CD4-positive, alpha-beta T cell (primary cell): ENCODE data around the gene INA. TPM values are rescaled to one million over a fixed set of nuclear protein-coding genes. Genes with fewer than 3 reads are reported as not detected.
"Not testable (repeated sequence)": the region's sequence is repeated elsewhere in the genome, so short reads cannot be mapped to it uniquely, and the experiment has no call there.

Experiments
- ATAC-seq: fragments of 200-7000 bp; cut with Tn5 transposase; one replicate; pipeline ENCODE4 v1.10.0; 2022; ENCODE audit warnings: mild to moderate bottlenecking; ENCODE audit not compliant: poor library complexity
- CTCF ChIA-PET: fragments of 350-600 bp; sonication (Branson Sonifier 250); formaldehyde crosslinking; loops from one replicate; lab custom pipeline; 2021; ENCODE audit warnings: antibody characterized with exemption, inconsistent platforms; lab: Charles Lee
- POLR2A ChIA-PET: fragments of 350-600 bp; sonication (Branson Sonifier 250); formaldehyde crosslinking; loops from one replicate; lab custom pipeline; 2021; ENCODE audit warnings: antibody characterized with exemption, inconsistent platforms; lab: Charles Lee
- DNase-seq, 14 experiments: peaks; one replicate each; pipeline ENCODE4 v3.0.0-alpha.2; 2013 to 2020; ENCODE audit warnings: mixed read lengths in 2 of 14
- H3K27ac ChIP-seq, 2 donors: one replicate each; pipeline versions ENCODE4 v1.5.1 to v1.7.0; 2013; ENCODE audit warnings: low read length in 2 of 2, low read depth in 1 of 2, mild to moderate bottlenecking in 1 of 2
- H3K27me3 ChIP-seq, 2 experiments: 1 replicate in 1 of 2; 2 replicates in 1 of 2; pipeline versions ENCODE4 v1.6.1 to v1.7.0; 2013; ENCODE audit warnings: low read length in 2 of 2, control low read depth in 1 of 2, mild to moderate bottlenecking in 1 of 2, moderate library complexity in 1 of 2; ENCODE audit not compliant: insufficient read depth in 2 of 2, control insufficient read depth in 1 of 2
- H3K36me3 ChIP-seq: one replicate; pipeline ENCODE4 v1.6.1; 2013; ENCODE audit warnings: low read length, control low read depth; ENCODE audit not compliant: insufficient read depth
- H3K4me1 ChIP-seq: one replicate; pipeline ENCODE4 v1.6.1; 2013; ENCODE audit warnings: low read length, control low read depth; ENCODE audit not compliant: insufficient read depth
- H3K4me3 ChIP-seq: one replicate; pipeline ENCODE4 v1.5.1; 2013; ENCODE audit warnings: mild to moderate bottlenecking, low read length, moderate library complexity
- H3K9me3 ChIP-seq, 2 experiments: 1 replicate in 1 of 2; 2 replicates in 1 of 2; pipeline versions ENCODE4 v1.6.1 to v1.7.0; 2013; ENCODE audit warnings: low read length in 2 of 2, mild to moderate bottlenecking in 2 of 2, control low read depth in 1 of 2, moderate library complexity in 1 of 2; ENCODE audit not compliant: control insufficient read depth in 1 of 2, insufficient read depth in 1 of 2
- H3K27ac Mint-ChIP-seq: one replicate; pipeline ENCODE4 v1.8.0; 2020; ENCODE audit warnings: mixed read lengths
- H3K27me3 Mint-ChIP-seq: one replicate; pipeline ENCODE4 v1.8.0; 2021; ENCODE audit warnings: mixed read lengths
- H3K36me3 Mint-ChIP-seq: one replicate; pipeline ENCODE4 v1.8.0; 2021; ENCODE audit warnings: low read depth, mixed read lengths
- H3K4me1 Mint-ChIP-seq: one replicate; pipeline ENCODE4 v1.8.0; 2021; ENCODE audit warnings: low read depth, mixed read lengths
- H3K4me3 Mint-ChIP-seq: one replicate; pipeline ENCODE4 v1.8.0; 2020; ENCODE audit warnings: mild to moderate bottlenecking, mixed read lengths
- H3K9me3 Mint-ChIP-seq: one replicate; pipeline ENCODE4 v1.8.0; 2020; ENCODE audit warnings: mixed read lengths
- intact Hi-C, 2 experiments: fragments of 100-400 bp; cut with DNase I in 1 of 2; cut with micrococcal nuclease in 1 of 2; formaldehyde crosslinking; loops; one replicate each; pipeline versions ENCODE4 v1.15.1 to v1.9.0; 2023 to 2025; cut with DNase I, micrococcal nuclease
- total RNA-seq, 174 experiments: library from RNA in 2 of 174; stranded (reverse) in 2 of 174; gene quantifications; one replicate each; pipeline ENCODE4 v1.2.3 and lab custom pipeline; 2021 to 2026
- TF ChIP-seq, protein P1 (sequence below): fragments of 200-600 bp; IDR thresholded peaks from one replicate; pipeline ENCODE4 v1.8.0; 2022; ENCODE audit warnings: antibody characterized with exemption, mild to moderate bottlenecking

INA gene
- total RNA-seq, 2 experiments from 2014 or later = not detected

DNA sequence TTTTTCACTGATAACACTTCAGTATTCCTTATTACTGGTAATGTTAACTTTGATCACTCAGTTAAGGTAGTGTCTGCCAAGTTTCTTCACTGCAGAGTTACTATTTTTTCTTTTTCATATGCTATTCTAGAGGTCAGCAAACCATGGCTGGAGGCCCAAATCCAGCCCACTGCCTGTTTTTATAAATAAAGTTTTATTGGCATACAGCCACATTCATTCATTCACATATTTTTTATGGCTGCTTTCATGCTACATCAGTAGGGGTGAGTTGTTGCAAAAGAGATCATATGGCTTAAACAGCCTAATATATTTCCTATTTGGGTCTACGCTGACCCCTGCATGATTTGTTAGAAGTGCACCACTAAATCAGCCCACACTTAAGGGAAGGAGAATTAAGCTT is 20.3 kb upstream of the INA start:
- Histone ChIP-seq H3K9me3 (peaks cover 0 to 11% of the 10 kb centered on the region in 2 experiments), H3K27ac (no peak overlapping the region), H3K4me3 (no peak overlapping the region), H3K27me3 (no peaks in the 10 kb centered on the region), H3K4me1 (no peaks in the 10 kb centered on the region), H3K36me3 (no peaks in the 10 kb centered on the region)
- Mint-ChIP-seq H3K4me1 (no peaks in the 10 kb centered on the region), H3K9me3 (peaks cover 9% of the 10 kb centered on the region), H3K4me3 (no peak overlapping the region), H3K36me3 (no peaks in the 10 kb centered on the region), H3K27me3 (peaks cover 21% of the 10 kb centered on the region), H3K27ac (no peak overlapping the region)
- TF ChIP-seq, protein P1, sequence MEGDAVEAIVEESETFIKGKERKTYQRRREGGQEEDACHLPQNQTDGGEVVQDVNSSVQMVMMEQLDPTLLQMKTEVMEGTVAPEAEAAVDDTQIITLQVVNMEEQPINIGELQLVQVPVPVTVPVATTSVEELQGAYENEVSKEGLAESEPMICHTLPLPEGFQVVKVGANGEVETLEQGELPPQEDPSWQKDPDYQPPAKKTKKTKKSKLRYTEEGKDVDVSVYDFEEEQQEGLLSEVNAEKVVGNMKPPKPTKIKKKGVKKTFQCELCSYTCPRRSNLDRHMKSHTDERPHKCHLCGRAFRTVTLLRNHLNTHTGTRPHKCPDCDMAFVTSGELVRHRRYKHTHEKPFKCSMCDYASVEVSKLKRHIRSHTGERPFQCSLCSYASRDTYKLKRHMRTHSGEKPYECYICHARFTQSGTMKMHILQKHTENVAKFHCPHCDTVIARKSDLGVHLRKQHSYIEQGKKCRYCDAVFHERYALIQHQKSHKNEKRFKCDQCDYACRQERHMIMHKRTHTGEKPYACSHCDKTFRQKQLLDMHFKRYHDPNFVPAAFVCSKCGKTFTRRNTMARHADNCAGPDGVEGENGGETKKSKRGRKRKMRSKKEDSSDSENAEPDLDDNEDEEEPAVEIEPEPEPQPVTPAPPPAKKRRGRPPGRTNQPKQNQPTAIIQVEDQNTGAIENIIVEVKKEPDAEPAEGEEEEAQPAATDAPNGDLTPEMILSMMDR = no peak
- DNase-seq (no peak), ATAC-seq (no peak)
- intact Hi-C loops = no loop called here
- POLR2A ChIA-PET = no interaction called here
- CTCF ChIA-PET = interaction anchor here (0.6 to 0.7 kb wide), 2 partner anchors 36 to 144 kb away, joined by 3 read pairs; no protein-coding TSS in a partner anchor

DNA sequence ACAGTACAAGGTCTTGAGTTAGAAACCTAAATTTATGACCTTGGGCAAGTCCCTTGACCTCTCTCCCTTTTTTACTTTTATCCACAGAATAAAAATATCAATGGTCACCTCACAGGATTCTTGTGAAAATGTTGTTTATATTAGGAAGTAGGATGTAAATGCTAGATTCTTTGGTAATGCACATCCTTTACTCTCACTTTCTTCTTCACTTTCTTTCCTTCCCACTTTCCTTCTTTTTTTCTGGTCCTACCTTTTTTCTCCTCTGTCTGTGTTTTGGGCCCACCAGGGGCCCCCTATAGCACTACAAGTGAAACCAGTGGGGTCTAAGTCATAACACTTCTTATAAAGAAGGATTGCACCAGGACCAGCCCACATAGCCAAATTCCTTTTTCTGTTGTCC is 19.1 kb upstream of the INA start:
- no peaks in the 10 kb centered on the region for H3K36me3 ChIP-seq
- H3K4me1 ChIP-seq = no peaks in the 10 kb centered on the region
- peaks cover 26% of the 10 kb centered on the region for H3K27me3 Mint-ChIP-seq
- H3K9me3 Mint-ChIP-seq = peaks cover 9% of the 10 kb centered on the region
- no peak overlapping the region for H3K27ac ChIP-seq
- ChIA-PET POLR2A (no interaction called here), CTCF (no interaction called here)
- no peak overlapping the region for H3K4me3 Mint-ChIP-seq
- no peak overlapping the region for H3K4me3 ChIP-seq
- DNase-seq (no peak), ATAC-seq (no peak)
- no peak overlapping the region for H3K27ac Mint-ChIP-seq
- TF ChIP-seq, protein P1 = no peak
- intact Hi-C loops = no loop called here
- H3K27me3 ChIP-seq = peaks cover 0 to 3% of the 10 kb centered on the region in 2 experiments
- no peaks in the 10 kb centered on the region for H3K36me3 Mint-ChIP-seq
- H3K4me1 Mint-ChIP-seq = no peaks in the 10 kb centered on the region
- peaks cover 0 to 11% of the 10 kb centered on the region in 2 experiments for H3K9me3 ChIP-seq

DNA sequence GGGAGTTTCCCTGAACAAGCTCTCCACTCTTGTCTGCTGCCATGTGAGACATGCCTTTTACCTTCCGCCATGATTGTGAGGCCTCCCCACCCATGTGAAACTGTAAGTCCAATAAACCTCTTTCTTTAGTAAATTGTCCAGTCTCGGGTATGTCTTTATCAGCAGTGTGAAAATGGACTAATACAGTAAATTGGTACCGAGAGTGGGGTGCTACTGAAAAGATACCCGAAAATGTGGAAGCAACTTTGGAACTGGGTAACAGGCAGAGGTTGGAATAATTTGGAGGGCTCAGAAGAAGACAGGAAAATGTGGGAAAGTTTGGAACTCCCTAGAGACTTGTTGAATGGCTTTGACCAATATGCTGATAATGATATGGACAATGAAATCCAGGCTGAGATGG is 18.0 kb upstream of the INA start:
- intact Hi-C loops, ATAC-seq, H3K4me3 Mint-ChIP-seq, H3K36me3 Mint-ChIP-seq, H3K36me3 ChIP-seq, H3K9me3 Mint-ChIP-seq, H3K27me3 ChIP-seq, H3K4me1 Mint-ChIP-seq, CTCF ChIA-PET, H3K4me1 ChIP-seq, POLR2A ChIA-PET, H3K4me3 ChIP-seq, H3K27ac Mint-ChIP-seq, H3K27ac ChIP-seq, DNase-seq: not testable (repeated sequence)
- H3K9me3 ChIP-seq = peaks cover 0 to 11% of the 10 kb centered on the region in 2 experiments
- H3K27me3 Mint-ChIP-seq = peaks cover 36% of the 10 kb centered on the region

DNA sequence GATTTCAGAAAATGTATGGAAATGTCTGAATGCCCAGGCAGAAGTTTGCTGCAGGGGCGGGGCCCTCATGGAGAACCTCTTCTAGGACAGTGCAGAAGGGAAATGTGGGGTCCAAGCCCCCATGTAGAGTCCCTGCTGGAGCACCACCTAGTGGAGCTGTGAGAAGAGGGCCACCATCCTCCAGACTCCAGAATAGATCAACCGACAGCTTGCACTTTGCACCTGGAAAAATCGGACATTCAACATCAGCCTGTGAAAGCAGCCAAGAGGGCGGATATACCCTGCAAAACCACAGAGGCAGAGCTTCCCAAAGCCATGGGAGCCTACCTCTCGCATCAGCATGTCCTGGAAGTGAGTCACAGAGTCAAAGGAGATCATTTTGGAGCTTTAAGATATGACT is 16.9 kb upstream of the INA start:
- DNase-seq = no peak
- H3K27ac Mint-ChIP-seq = no peak overlapping the region
- ChIA-PET POLR2A (no interaction called here), CTCF (no interaction called here)
- H3K9me3 Mint-ChIP-seq = peaks cover 9% of the 10 kb centered on the region
- intact Hi-C loops = no loop called here
- H3K27me3 Mint-ChIP-seq = peaks cover 43% of the 10 kb centered on the region
- no peak overlapping the region for H3K4me3 Mint-ChIP-seq
- no peaks in the 10 kb centered on the region for H3K4me1 Mint-ChIP-seq
- Histone ChIP-seq H3K27me3 (peaks cover 3 to 6% of the 10 kb centered on the region in 2 experiments), H3K9me3 (peaks cover 0 to 11% of the 10 kb centered on the region in 2 experiments), H3K4me1 (no peaks in the 10 kb centered on the region), H3K36me3 (no peaks in the 10 kb centered on the region), H3K4me3 (no peak overlapping the region), H3K27ac (no peak overlapping the region)
- ATAC-seq = no peak
- TF ChIP-seq, protein P1 = no peak
- no peaks in the 10 kb centered on the region for H3K36me3 Mint-ChIP-seq
